ENCODE data around the gene GM2A.
A peak's percentile ranks its signal among the peaks of the same experiment; 100 is the strongest.

Gene GM2A

DNA sequence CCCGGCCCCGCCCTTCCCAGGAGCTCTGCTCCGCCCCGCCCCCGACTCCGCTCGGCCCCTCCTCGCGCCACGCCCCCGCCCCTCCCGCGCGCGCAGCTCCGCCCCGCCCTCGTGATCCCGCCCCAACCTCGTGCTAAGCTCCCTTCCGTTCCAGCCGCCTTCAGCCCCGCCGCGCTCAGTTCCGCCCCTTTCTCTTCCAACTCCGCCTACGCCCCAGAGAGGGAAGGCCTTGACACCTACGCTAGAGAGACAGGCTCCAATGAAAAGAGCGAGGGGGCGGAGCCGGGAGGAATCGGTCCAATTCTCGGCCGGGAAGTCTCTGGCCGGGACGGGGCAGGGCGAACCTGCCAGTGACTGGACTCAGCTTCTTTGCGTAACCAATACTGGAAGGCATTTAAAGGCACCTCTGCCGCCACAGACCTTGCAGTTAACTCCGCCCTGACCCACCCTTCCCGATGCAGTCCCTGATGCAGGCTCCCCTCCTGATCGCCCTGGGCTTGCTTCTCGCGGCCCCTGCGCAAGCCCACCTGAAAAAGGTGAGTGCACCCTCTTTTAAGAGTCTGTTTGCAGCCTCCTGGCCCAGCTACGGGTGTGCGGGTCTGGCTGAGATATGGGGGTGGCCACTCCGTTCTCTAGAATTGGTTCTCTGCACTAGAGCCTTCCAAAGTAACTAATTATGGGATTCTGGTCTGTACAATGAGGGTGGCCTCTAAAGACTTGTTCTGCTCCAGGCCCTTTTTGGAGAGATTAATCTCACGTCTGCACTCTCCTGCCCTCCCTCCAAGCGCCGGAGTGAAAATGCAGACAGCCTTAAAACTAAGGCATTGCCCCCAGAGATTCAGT lies at the start of gene GM2A:
Gene GM2A, plus strand, starts transcription at position 424 of the 843 bp plus-strand sequence. Its CDS starts 32 bp downstream, at position 456.
- peak; percentile 100 for DNase-seq

DNA sequence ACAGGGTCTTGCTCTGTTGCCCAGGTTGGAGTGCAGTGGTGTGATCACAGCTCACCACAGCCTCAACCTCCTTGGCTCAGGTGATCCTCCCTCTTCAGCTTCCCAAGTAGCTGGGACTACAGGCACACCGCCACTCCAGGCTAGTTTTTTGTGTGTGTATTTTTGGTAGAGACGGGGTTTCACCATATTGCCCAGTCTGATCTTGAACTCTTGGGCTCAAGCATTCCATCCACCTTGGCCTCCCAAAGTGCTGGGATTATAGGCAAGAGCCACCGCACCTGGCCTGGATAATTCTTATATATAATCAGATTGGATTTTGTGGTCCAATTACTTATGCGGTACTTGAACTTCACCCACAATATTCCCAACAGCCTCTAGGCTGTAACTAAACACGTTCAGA lies 48.9 kb upstream of the GM2A start:
- no peak for DNase-seq

DNA sequence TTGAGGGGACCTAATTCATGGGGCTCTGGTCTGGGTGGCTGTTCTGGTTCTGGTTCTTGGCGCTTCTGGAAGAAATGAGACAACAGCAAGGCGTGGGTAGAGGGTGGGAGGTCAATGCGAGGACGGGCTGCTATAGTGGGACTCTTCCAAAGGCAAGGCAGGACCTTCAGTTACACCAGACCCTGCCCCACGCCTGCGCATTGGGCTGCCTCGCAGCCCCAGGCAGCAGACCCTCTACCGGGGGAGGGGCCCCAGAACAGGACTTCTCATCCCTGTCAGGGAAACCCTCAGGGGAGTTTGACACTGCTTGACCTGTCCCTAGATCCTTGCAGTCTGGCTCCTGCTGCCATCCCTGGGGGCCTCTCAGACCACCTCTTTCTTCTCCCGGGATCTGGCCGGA lies 47.6 kb upstream of the GM2A start:
- DNase-seq: no peak

DNA sequence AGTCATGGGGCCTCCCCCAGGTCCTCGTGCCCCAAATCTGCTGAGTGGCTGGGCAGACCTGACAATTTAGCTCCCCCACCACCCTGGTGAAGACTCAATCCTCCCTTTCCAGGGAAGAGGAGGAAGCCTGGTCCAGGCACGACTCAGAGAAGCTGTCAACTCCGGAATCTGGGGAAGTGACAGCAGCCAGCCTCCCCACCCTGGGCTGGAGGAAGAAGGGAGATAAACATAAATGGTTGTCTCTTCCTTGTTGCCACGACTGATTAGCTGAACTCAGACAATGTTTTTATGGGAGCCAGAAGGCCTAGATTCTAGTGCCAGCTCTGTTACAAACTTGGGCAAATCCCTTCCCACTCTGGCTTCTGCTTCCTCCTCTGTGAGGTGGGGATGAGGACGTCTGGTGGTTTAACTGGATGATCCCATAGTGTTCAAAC lies 44.5 kb upstream of the GM2A start:
- DNase-seq: no peak

DNA sequence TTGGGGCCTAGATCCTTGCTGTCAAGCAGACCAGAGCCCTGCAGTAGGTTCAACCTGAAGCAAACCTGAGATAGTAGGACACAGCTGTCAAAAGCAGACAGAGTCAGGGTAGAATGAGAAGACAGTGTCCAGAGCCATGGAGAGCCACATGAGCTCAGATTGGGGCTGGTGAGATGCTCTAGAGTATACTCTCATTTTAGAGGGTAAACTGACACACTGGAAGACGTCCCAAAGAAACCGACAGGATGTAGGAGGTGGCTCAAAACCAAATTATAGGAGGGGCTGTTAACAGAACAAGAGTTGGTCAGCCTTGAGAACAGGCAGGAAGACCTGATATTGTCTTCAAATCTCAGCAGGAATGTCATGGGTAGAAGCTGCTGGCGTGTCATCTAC lies 40.6 kb upstream of the GM2A start:
- peak; percentile 50 for DNase-seq

DNA sequence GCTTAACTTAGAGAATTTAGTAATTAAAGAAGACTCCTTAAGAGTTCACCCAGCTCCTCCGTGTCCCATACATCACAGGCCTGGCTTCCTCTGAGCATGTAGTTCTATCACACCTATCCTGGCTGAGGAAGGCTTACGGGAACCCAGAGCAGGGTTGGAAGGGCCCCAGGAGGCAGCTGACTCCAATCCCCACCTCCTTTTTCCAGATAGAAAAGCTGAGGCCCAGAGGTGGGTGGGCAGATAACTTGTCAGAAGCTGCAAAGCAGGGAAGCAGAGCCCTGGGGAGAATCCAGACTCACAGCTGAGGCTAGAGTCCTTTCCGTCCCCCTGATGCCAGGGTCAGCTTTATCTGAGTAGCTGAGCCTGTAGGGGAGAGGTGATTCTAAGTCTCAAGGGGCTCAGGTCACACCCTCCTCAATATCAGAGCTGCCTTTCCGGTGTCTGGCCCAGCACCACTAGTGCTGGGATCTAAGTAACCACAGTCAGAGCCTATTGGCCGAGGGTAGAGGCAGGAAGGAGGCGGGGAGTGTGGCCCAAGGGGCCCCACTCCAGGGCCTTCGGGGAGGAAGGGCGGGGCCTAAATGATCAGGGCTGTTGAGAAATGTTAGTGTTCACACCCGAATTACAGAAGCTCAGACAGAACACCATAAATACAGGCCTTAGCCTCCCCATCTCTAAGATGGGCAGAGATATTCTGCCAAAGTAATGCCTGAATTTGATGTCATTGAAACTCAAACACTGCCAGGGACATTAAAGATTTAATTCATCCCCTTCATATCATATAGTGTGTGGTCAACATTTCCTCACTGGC lies 39.0 kb upstream of the GM2A start:
- peak; percentile 96 for DNase-seq

DNA sequence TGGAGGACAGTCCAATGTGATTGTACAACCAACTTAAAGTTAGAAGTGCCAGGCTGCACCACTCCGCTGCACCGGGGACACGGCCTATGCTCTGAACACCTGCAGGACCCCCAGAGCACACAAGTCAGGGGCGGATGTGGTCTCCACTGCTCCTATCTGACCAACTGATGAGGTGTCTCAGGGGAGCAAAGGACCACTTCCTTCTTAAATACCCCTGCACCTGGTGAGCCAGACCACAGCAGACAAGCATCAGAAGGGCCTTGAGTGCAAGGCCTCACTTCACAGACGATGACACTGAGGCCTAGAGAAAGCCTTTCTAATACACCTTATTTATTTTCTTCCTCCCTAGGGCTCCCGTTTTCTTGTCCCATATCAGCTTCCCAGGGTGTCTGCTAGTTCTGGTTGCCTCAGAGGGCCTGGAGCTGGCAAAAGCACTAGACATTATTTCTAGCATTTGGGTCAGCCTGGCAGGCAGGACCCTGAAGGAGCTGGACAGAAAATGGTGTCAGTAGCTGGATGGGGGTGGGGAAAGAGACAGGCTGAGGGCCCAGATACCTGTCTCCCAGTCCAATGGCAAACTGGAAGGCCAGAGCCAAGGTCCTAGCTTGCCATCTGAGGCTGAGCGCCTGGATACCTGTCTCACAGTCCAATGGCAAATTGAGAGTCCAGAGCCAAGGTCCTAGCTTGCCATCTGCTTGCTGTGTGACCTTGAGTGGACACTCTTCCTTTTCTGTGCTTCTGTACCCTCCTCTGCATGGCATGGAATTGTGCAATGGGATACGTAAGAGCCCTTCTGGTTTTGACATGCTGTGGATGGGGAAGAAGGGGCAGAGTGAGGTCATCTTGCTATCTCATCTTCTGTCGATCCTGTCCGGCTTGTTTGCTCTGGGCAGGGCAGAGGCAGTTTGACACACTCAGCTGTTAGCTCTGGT lies 38.1 kb upstream of the GM2A start:
- peak; percentile 58 for DNase-seq

DNA sequence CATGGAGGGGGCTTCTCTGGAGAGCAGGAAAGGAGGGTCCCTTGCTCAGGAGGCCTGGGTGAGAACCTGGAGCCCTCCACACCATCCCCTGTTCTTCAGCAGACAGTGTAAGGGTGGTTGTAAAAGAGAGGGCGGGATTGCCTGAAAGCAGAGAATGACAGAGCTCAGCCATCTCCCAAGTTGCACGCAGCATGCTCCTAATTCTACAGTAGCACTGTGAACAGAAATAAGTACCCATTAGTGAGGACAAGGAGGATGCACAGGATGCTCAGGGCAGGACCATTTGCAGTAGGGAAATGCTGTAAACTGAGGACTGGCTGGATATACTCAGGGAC lies 37.5 kb upstream of the GM2A start:
- DNase-seq: no peak

DNA sequence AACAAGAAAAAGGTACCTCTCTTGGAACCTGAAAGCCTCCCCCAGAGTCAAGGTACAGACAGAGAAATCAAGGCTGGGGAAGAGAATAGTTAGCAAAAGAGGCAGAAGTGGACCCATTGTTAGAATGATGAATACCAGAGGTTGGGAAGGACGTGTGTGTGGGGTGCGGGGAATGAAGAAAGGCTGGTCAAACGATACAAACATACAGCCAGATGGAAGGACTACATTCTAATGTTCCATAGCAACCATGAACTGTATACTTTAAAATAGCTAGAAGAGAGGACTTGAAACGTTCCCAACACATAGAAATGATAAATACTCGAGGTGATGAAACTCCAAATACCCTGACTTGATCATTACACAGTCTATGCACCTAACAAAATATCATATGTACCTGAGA lies 36.2 kb upstream of the GM2A start:
- no peak for DNase-seq

DNA sequence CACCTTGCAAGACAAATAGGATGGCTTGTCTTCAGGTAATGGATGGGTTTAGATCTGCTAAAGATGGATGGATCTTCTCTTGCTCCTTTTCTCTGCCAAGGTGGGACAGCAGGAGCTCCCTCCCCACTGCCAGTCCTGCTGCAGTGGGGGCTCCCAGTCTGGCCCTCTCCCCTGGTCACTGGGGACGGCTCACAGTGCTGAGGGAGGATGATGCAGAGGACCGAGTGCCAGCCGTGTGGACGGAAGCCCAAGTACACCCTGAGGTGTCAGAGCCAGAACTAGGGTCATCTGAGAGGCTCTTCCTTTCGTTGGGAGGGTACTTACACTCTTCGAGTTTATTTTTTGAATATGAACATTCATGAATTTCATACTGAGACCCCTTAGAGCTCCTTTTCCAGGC lies 34.8 kb upstream of the GM2A start:
- DNase-seq: no peak

DNA sequence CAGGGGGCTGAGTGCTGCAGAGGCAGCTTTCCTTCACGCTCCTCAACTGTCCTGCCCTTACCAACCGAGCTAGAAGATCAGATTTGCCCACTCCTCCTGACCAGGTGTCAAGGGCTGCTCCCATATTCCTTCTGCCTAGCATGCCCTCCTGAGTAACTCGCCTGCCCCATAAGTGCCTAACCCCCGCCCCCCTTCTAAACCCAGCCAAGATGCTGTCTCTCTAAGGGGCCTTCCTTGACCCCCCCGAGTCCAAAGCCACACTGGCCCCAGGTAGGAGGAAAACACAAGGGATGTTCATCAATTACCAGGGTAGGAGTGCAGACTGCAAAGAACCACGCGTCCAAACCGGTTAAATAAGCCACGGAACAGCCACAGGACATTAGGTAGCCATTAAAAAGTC lies 33.8 kb upstream of the GM2A start:
- DNase-seq: no peak

DNA sequence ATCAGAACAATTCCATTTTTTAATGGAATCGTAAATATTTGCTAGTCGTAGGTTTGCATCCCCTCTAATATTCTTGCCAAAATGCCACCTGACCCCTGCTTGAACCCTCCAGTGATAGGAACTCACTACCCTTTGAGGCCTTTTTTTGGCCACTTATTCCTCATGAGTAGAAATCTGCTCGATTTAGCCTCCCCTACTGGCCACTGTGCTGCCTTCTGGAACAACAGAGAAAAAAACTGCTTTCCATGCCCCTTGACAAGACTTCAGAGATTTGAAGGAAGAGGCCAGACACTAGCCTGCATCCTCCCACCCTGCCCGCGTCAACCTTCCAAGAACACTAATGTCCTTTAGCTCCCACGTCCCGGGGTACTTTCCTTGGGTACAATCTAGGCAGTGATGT lies 33.2 kb upstream of the GM2A start:
- DNase-seq: no peak

DNA sequence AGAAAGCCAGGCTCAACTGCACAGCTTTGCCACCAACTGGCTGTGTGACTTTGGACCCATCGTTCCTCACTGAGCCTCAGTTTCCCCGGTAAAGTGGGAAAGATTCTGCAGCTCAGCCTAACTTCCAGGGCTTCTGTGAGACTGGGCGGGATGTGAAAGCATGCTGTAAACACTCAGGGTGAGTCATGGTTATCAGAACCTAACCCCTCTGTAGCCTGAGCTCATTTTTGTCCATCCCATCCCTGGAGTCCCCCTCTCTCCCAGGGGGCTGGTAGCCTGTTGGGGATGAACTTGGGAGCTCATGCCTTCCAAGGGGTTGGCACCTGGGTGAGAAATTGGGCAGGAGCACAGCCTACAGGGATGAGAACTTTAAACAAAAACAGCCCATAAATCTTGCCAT lies 31.4 kb upstream of the GM2A start:
- DNase-seq: no peak

DNA sequence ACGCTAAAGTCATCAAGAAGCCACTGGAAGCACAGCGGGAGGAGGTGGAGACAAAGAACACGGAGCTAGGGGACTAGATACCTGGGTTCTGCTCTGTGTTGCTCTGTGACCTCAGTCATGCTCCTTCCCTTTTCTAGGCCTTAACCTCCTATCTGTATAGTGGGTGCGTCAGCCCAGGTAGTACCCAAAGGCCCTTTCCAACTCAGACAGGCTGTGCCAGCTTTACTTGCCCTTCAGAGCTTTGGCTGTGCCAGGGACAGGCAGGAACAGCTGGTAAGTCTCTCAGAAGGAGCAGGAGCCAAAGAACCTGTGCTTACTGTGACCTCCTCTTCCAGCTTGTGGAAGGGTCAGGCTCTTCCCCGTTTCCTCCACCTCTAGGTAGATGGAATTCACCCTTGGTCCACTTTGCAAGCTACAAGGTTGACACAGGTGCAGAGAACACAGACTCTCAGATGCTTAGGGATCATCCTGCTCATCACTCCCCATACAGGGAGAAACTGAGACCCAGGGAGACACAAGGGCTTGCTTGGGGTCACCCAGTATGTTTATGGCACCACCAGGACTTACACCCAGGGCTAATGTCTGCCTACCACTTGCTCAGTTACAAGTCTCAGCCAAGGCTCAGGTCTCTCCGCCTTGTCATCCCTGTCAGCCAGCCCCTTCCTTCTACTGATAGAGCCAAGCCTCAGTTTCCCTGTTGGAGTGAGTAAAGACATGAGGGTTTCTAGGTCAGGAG lies 30.8 kb upstream of the GM2A start:
- no peak for DNase-seq

DNA sequence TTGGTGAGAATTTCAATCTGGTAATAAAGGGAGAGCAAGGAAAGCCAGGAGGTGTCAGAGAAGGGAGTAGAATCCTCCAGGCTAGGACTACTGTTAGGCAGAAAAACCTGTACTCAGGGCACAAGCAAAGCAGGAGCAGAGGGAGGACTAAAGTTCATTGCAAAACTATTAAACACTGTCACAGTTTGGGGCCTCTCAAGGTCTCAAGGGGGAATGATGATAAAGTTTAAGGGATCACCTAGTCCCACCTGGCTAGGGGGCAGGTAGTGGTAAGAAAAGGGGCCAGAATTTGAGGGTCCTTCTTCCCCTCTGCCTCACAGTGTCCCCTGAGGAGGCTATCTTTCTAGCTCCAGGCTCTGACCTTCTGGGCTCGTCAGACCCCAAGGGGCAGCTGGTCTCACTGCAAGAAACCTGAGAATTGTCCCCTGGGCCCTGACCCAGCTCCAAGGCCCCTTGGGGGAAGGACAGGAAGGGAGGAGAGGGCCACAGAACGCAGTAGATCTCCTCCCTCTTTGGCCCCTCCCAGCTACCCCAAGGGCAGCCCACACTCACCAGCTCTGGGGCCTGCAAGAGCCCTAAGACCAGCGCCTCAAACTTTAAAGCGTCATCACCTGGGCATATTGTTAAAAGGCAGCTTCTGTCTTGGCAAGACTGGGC lies 30.1 kb upstream of the GM2A start:
- peak; percentile 54 for DNase-seq

DNA sequence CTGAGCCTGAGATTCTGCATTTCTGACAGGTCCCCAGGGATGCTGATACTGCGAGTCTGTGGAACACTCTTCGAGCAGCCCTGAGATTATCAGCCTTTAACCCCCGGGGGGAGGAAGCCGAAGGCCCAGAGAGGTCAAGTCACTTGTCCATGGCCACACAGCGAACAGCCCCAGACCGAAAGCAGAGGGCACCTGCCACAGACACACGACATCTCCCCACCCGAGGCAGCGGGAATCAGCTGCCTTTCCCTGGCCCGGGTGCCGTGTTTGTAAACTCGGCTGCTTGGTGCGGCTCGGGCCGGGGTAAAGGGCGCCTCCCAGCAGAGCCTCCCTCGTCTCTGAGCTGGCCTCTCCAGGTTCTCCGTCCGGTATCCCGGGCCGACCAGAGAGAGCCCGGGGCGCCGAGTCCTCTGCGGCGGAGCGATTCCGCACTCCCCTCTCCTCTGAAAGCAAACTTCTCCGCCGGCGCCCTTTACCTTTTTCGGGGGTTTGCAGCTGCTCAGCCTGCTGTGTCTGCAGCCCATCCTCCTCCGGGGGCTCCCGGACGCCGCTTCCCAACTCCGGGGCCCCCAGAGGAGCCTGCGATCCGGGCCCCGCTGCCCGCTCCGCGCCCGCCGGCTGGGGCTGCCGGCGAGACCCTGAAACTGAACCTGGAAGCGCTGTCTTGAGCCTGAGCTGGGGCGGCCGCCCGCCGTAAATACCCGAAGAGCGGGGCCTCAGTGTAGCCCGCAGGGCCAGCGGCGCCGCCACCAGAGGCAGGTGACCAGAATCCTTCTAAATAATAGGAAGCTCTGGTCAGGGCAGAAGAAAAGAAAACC lies 29.3 kb upstream of the GM2A start, which contains the start of gene CCDC69:
Gene CCDC69, minus strand, starts transcription at position 646 of the 818 bp plus-strand sequence. Its CDS starts 122 bp downstream, at position 524.
- peak; percentile 72 for DNase-seq

DNA sequence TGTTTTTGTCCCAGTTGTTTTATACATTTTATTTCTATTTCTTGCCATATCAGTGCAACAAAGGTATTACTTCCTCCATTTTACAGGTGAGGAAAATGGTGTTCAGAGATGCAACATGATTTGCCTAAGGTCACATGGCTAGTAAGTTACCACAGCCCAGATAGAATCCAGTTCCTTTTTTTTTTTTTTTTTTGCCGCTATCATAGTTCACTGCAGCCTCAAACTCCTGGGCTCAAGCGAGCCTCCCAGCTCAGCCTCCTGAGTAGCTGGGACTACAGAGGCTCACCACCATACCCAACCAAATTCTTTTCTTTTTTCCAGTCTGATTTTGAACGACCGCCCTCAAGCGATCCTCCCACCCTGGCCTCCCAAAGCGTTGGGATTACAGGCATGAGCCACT lies 28.6 kb upstream of the GM2A start:
- no peak for DNase-seq

DNA sequence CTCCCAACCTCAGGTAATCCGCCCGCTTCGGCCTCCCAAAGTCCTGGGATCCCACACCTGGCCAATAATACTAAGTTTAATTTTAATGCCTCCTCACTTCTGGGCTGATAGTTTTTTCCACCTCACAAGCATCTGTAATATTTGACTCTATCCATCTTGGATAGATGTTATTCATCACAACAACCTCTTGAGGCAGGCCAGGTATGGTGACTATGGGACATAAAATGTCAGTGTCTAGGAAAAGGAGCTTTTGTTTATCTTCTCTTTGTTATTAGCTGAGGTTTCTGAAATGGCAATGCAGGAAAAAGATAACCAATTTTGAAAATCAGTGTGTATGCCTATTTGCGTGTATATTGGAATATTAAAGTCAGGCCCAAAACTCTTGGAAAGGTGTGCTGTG lies 27.9 kb upstream of the GM2A start:
- DNase-seq: no peak

DNA sequence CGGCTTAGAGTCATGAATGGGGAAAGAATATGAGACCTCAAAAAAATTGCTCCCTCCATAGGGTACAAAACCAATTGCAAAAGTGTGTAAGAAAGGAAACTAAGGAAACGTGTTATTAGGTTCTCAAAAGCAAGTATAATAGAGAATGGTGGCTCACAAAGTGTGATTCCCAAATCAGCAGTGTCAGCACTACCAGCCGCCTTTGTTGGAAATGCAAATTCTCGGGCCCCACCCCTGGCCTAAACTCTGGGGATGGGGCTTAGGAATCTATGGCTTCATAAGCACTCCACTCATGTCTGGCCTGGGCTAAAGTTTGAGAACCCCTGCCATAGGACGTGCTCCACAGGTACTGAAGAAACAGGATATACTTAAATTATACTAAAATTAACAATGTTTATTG lies 27.5 kb upstream of the GM2A start:
- no peak for DNase-seq

DNA sequence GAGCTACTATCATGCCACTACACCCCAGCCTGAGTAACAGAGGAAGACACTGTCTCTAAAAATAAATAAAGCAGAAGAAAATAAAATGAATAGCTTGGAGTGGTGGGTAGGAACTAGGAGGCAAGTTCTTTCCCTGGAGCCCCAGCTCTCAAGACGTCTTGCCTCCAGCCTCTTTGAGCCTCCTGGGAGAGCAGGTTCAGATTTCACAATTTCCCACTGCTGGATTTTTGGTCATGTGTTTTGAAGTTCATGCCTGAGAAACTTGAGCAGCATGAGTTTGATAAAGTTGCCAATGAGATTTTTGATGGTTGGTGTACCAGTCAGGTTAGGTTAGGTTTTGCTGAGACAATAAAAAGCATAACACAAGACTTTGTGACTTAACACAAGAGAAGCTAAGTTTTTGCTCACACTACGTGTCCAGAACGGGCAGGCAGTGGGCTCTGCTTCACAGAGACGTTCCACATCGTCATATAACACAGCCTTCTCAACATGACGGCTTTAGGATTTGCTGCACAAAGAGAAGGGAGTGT lies 25.0 kb upstream of the GM2A start:
- DNase-seq: no peak

DNA sequence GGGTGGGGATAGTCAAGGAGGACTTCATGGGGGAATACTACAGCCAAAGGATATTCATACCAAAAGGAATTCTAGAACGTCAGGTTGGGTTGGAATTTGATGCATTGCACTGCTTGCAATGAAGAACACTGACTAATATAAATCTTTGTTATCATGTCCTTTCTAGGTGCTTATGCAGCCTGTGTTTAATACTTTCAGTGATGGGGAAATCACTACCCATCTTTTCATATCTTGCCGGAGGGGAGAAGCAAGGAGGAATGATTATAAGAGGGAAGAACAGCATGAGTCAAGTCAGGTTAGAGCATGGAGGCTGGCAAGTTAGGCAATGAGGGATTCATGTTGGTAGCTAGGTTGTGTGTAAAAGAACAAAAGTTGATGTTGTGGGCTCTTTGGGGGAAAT lies 24.0 kb upstream of the GM2A start:
- DNase-seq: no peak

All from activated CD4-positive, alpha-beta T cell treated with anti-CD3 and anti-CD28 coated beads, Interleukin-2, amount 50 U/mL, for 16 hours (primary cell).